ENCODE results near the gene GRAMD4. TPM values are rescaled to one million over a fixed set of nuclear protein-coding genes. Genes with fewer than 3 reads are reported as not detected.
"Not testable (repeated sequence)": the region's sequence is repeated elsewhere in the genome, so short reads cannot be mapped to it uniquely, and the experiment has no call there.

Gene GRAMD4
- total and polyA plus RNA-seq, 10 of the 15 experiments (the other 5 are each of a cell fraction or from before 2014, with no cell fraction given), result 0.21 to 45.5 (median 10.6) TPM

DNA sequence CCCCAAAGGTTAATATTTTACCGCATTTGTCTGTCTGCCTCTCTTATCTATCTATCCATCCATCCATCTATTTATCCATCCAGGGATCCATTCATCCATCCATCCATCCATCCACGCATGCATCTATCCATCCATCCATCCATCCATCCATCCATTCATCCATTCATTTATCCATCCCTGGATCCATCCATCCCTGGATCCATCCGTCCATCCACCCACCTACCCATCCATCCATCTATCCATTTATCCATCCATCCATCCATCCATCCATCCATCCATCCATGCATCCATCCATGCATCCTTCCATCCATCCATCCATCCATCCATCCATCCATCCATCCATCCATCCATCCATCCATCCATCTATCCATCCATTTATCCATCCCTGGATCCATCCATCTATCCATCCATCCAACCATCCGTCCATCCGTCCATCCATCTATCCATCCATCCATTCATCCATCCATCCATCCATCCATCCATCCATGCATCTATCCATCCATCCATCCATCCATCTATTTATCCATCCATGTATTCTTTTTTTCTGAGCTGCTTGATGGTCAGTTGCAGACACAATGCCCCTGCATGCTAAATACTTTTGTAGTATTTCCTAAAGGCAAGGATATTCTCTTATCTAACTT lies 22.8 kb downstream of the GRAMD4 start:
- FAIRE-seq; POLR2A ChIA-PET; ATAC-seq; H3K4me2 ChIP-seq (ENCODE audit: control insufficient read depth, insufficient read depth); H3K27me3 ChIP-seq (replicated peaks in 1 of 2; ENCODE audit: control insufficient read depth in 2 of 2, insufficient read depth in 2 of 2, low read length in 1 of 2); H2AFZ ChIP-seq (ENCODE audit: control insufficient read depth, low read depth, low read length); H3K9me3 ChIP-seq (replicated peaks; ENCODE audit: control insufficient read depth, insufficient read depth, low read length); H3K36me3 ChIP-seq (ENCODE audit: control insufficient read depth in 2 of 2, insufficient read depth in 2 of 2, low read length in 1 of 2); in situ Hi-C loops (cut with MboI); H3K79me2 ChIP-seq (ENCODE audit: control insufficient read depth, insufficient read depth, low read length); DNase-seq (ENCODE audit: low read depth, low spot score); H3K4me1 ChIP-seq (ENCODE audit: control insufficient read depth, insufficient read depth, low read length); SMC1A ChIA-PET (ENCODE audit: uncharacterized antibody, unreplicated experiment); H4K20me1 ChIP-seq (ENCODE audit: control insufficient read depth, insufficient read depth); H3K27ac ChIP-seq (ENCODE audit: control insufficient read depth, insufficient read depth); H3K9ac ChIP-seq (ENCODE audit: control insufficient read depth, insufficient read depth, low read length); intact Hi-C loops (cut with micrococcal nuclease; ENCODE audit: unreplicated experiment); RAD21 ChIA-PET (ENCODE audit: unreplicated experiment); H3K4me3 ChIP-seq; BruUV-seq (replicated peaks): not testable (repeated sequence)
- 82% methylated on average over 5 of the region's 5 CpGs for WGBS (ENCODE audit: insufficient coverage, insufficient replicate concordance, low lambda C conversion rate, missing lambda C conversion rate)
- CTCF ChIA-PET, result interaction anchor here (1.1 kb wide), 1 partner anchor 79 kb away, joined by 3 read pairs; no protein-coding TSS in a partner anchor

DNA sequence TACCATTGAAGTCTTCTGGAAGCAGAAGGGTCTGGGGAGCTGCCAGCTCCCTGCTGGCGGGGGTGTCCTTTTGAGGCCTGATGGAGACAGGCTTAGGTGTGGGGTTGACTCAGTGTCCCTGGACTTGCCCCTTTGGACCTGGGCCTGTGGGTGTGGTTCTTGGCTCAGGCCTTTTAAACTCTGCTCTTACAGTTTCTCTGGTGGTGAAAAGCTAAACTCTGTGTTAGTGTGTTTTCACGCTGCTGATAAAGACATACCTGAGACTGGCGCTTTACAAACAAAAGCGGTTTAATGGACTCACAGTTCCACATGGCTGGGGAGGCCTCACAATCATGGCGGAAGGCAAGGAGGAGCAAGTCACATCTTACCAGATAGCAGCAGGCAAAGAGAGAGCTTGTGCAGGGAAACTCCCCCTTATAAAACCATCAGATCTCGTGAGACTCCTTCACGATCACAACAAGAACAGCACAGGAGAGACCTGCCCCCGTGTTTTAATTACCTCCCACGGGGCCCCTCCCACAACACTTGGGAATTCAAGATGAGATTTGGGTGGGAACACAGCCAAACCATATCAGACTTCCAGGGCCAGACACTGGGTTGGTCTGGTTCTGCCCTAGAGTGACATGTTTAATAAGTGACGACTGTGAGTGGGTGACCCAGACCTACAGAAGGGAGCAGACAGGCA lies 26.5 kb downstream of the GRAMD4 start:
- RAD21 ChIA-PET (ENCODE audit: unreplicated experiment), result interaction anchor here (1.2 kb wide), 1 partner anchor 83 kb away, joined by 3 read pairs; no protein-coding TSS in a partner anchor
- Histone ChIP-seq H2AFZ (ENCODE audit: control insufficient read depth, low read depth, low read length) (no peak overlapping the region), H3K4me3 (no peak overlapping the region), H3K27ac (ENCODE audit: control insufficient read depth, insufficient read depth) (no peak overlapping the region), H4K20me1 (ENCODE audit: control insufficient read depth, insufficient read depth) (no peaks in the 10 kb centered on the region), H3K36me3 (ENCODE audit: control insufficient read depth in 2 of 2, insufficient read depth in 2 of 2, low read length in 1 of 2) (peaks cover 0 to 2% of the 10 kb centered on the region in 2 experiments; a peak in 2 of 4 replicates), H3K79me2 (ENCODE audit: control insufficient read depth, insufficient read depth, low read length) (no peaks in the 10 kb centered on the region; the same call in 1 of the 2 replicates), H3K4me1 (ENCODE audit: control insufficient read depth, insufficient read depth, low read length) (no peaks in the 10 kb centered on the region), H3K4me2 (ENCODE audit: control insufficient read depth, insufficient read depth) (no peak overlapping the region), H3K27me3 (replicated peaks in 1 of 2; ENCODE audit: control insufficient read depth in 2 of 2, insufficient read depth in 2 of 2, low read length in 1 of 2) (no peaks in the 10 kb centered on the region), H3K9me3 (replicated peaks; ENCODE audit: control insufficient read depth, insufficient read depth, low read length) (no peaks in the 10 kb centered on the region), H3K9ac (ENCODE audit: control insufficient read depth, insufficient read depth, low read length) (no peak overlapping the region)
- no TSS peak for BruUV-seq (replicated peaks)
- CTCF ChIA-PET, result no interaction called here
- 65% methylated on average over 10 of the region's 10 CpGs for WGBS (ENCODE audit: insufficient coverage, insufficient replicate concordance, low lambda C conversion rate, missing lambda C conversion rate)
- POLR2A ChIA-PET, result interaction anchor here (0.5 kb wide), 1 partner anchor 76 kb away, joined by 4 read pairs; no protein-coding TSS in a partner anchor
- no peak for FAIRE-seq
- intact Hi-C loops (cut with micrococcal nuclease; ENCODE audit: unreplicated experiment), result no loop called here
- ATAC-seq, result no peak
- SMC1A ChIA-PET (ENCODE audit: uncharacterized antibody, unreplicated experiment), result interaction anchor here (0.7 kb wide), 1 partner anchor 370 kb away, joined by 3 read pairs; no protein-coding TSS in a partner anchor
- DNase-seq (ENCODE audit: low read depth, low spot score), result no peak
- in situ Hi-C loops (cut with MboI), result no loop called here
- TF ChIP-seq, protein P1, sequence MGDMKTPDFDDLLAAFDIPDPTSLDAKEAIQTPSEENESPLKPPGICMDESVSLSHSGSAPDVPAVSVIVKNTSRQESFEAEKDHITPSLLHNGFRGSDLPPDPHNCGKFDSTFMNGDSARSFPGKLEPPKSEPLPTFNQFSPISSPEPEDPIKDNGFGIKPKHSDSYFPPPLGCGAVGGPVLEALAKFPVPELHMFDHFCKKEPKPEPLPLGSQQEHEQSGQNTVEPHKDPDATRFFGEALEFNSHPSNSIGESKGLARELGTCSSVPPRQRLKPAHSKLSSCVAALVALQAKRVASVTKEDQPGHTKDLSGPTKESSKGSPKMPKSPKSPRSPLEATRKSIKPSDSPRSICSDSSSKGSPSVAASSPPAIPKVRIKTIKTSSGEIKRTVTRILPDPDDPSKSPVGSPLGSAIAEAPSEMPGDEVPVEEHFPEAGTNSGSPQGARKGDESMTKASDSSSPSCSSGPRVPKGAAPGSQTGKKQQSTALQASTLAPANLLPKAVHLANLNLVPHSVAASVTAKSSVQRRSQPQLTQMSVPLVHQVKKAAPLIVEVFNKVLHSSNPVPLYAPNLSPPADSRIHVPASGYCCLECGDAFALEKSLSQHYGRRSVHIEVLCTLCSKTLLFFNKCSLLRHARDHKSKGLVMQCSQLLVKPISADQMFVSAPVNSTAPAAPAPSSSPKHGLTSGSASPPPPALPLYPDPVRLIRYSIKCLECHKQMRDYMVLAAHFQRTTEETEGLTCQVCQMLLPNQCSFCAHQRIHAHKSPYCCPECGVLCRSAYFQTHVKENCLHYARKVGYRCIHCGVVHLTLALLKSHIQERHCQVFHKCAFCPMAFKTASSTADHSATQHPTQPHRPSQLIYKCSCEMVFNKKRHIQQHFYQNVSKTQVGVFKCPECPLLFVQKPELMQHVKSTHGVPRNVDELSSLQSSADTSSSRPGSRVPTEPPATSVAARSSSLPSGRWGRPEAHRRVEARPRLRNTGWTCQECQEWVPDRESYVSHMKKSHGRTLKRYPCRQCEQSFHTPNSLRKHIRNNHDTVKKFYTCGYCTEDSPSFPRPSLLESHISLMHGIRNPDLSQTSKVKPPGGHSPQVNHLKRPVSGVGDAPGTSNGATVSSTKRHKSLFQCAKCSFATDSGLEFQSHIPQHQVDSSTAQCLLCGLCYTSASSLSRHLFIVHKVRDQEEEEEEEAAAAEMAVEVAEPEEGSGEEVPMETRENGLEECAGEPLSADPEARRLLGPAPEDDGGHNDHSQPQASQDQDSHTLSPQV (IDR thresholded peaks at IDR 0.05), result no peak
- TF ChIP-seq EZH2 (IDR thresholded peaks at IDR 0.05; ENCODE audit: borderline replicate concordance, control insufficient read depth, low read depth, low read length), result no peak
- TF ChIP-seq RAD21 (IDR thresholded peaks at IDR 0.05; ENCODE audit: insufficient read depth, low read depth, low read length), result no peak
- TF ChIP-seq NFIC (IDR thresholded peaks at IDR 0.05; ENCODE audit: low read depth, low read length), result no peak
- TF ChIP-seq, protein P2, sequence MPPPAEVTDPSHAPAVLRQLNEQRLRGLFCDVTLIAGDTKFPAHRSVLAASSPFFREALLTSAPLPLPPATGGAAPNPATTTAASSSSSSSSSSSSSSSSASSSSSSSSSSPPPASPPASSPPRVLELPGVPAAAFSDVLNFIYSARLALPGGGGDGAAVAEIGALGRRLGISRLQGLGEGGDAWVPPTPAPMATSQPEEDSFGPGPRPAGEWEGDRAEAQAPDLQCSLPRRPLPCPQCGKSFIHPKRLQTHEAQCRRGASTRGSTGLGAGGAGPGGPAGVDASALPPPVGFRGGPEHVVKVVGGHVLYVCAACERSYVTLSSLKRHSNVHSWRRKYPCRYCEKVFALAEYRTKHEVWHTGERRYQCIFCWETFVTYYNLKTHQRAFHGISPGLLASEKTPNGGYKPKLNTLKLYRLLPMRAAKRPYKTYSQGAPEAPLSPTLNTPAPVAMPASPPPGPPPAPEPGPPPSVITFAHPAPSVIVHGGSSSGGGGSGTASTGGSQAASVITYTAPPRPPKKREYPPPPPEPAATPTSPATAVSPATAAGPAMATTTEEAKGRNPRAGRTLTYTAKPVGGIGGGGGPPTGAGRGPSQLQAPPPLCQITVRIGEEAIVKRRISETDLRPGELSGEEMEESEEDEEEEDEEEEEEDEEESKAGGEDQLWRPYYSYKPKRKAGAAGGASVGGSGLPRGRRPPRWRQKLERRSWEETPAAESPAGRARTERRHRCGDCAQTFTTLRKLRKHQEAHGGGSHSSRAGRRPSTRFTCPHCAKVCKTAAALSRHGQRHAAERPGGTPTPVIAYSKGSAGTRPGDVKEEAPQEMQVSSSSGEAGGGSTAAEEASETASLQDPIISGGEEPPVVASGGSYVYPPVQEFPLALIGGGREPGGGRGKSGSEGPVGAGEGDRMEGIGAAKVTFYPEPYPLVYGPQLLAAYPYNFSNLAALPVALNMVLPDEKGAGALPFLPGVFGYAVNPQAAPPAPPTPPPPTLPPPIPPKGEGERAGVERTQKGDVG (CRISPR knock-in tag; IDR thresholded peaks at IDR 0.05), result no peak
- no peak for TF ChIP-seq MYC (IDR thresholded peaks at IDR 0.05; ENCODE audit: insufficient read depth, insufficient read length, insufficient replicate concordance, low read length, severe bottlenecking)
